GM21825 (cell line): ENCODE results near the gene CDK19.

Experiments used
- ATAC-seq: cut with Tn5 transposase; IDR thresholded peaks from one replicate; pipeline ENCODE4 v1.9.1; 2021; ENCODE audit warnings: mild to moderate bottlenecking, moderate library complexity; ENCODE audit not compliant: unreplicated experiment

The CDK19 gene

DNA sequence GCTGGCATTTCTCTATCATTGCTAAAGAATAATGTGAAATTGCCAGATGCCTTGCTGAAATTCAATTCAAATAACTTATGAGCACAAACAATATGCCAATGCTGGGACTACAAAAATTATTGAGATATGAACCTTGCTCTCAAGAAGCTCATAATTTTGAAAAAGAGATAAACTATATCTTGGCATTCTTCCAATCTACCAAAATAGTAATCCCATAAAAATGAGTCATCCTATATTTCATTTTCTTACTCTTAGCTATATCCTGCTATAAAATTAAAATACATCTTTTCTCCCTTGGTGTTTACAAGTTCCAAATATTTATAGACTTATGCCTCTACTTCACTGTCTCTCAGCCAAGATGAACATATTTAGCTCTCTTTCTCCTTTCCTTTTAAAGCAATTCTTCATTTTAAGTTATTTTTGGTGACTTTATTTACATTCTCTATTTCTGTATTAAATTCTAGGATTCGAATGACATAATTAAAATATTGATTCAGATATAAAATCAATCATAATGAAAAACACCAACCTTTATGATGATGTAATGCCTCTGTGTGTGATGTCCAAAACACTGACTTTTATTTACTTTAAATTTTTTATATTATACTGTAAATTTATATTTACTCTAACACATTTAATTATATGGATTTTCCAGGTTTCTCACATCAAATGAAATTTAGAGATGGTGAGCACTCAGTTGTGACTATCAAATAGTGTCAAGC, 152.6 kb downstream of the CDK19 start:
- no peak for ATAC-seq

DNA sequence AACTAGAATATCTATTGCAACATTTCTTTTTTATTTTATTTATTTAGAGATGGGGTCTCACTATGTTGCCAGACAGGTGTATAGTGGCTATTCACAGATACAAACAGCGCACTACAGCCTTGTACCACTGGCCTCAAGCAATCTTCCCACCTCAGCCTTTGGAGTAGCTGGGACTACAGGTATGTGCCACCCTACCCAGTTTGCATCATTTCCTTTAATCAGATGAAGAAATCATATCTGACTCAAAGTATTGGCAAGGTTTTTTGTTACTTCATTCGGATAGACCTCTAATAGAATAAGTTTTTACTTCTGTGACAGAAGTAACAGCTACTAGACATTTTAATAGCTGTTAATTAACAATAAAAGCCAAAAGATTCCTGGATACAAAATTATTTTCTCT, 153.9 kb downstream of the CDK19 start:
- ATAC-seq: no peak

DNA sequence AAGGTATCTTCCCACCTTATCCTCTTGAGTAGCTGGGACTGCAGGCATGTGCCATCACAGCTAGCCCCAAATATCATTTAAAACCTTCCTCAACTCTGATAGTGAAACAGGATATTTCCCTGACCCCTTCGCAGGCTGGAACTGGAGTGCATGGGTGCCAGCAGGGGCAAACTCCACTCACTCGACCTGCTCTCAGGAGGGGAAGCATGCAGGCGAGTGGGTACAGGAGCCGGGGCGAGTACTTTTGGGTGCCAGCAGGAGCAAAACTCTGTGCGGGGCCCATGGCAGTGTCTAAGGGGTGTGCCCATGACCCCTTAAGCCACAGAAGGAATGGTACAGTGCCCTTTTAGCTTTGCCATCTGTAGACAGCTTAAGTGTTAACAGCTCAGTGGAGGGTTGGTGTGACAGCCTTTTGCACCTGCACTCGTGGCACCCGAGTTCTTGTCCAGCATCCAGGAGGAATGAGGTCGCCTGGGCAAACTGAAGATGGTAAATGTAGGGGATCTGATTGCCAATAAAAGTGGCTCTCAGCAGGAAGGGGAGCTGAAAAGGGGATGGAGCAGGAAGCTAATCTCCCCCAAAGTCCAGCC, 155.1 kb downstream of the CDK19 start:
- no peak for ATAC-seq

DNA sequence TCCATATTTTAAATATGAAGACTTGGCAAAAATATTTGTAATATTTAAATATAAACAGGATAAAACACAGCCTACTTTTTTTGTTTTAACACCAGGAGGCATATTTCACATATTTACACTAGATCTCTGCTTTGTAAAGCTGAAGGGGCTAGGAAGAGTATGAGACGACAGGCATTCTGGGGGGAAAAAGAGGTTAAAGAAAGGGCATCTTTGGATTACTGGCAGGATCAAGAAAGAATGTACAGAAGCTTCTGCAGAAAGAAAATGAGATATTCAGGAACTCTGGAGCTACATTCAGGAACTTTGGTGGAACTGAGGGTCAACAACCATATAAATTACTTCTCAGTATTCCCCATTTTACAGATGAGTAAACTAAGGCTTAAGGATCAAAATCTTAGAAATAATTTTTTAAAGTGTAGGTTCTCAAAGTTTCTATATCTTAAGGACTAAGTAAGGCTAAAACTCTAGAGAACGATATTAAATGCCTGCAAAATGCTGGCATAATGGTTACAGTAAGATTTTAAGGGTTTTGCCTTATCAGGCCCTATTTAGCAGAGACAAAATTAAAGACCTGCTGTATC, 156.5 kb downstream of the CDK19 start:
- no peak for ATAC-seq

DNA sequence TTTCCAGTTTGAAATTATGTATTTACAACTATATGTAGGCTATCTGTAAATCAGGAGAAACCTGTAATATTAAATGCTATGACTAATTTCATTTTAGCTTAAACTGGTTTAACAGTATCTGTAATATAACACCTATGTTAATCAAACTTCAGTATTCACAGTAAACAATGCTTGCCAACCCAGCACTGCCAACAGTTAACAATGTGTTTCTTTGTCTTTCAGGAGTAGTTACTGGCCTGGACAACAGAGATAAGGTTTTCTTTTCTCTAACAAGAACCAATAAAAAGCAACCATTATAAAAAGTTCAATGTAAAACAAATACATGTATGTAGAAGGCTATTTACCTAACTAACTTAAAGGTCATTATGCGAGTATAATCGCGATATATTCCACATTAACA, 158.8 kb downstream of the CDK19 start:
- ATAC-seq: no peak

DNA sequence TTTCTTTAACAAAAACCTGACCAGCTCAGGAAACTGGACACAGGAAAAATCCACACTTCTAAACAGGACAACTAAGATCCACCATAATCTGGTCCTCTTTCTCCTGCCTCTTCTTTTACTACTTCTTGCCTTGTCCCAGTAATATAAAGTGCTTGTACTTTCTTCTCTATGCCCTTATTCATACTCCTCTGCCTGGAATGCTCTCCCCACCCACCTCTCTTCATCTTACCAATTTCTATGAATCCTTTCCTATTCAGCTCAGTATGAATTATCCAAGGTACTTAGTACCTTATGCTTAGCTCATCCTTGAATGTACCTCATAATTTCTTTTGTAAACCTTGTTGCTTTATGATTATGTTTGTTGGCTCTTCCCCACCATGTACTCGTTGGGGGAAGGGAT, 159.4 kb downstream of the CDK19 start:
- ATAC-seq: no peak

DNA sequence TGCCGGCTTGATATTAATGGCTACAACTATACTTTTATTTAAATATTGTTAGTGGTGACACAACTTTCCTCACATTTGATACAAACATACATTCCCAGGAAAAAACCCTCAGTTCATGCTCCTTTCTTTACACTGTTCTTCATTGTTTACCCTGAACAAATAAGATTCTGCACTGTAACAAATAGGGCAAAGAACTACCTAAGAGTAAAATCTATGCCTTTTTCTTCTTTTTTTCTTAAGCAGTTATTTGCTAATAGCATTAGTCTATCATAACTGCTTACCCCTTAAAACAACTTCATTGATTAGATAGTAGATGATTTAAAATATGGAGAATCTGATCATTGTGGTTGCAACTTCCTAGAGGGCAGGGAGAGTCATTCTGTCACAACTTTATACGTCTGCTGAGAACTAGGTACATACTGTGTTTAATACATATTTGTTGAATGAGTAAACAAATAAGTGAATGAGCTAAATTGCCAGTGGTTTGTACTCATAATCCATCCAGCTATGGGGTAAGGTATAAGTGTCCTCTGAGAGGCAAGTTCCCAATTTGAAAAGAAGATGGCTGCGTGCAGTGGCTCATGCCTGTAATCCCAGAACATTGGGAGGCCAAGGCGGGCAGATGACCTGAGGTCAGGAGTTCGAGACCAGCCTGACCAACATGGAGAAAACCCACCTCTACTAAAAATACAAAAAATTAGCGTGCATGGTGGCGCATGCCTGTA, 161.0 kb downstream of the CDK19 start:
- ATAC-seq: no peak

DNA sequence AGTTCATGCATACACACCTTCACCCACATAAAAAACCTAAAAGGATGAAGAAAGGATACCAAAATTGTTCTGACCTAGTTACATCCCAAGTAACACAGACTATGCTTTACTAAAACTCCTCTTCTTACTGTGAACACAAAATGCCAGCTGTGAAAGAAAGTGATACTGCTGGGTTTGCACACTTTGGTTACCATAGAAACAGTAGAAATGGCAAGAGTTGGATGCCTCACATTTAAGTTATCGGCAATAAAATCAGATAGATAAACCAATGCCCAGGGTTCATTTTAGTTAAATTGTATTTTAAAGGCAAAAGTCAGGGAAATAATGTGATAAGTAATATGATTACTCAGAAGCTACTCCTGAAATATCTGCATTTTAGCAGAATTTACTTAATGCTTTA, 161.9 kb downstream of the CDK19 start:
- no peak for ATAC-seq

DNA sequence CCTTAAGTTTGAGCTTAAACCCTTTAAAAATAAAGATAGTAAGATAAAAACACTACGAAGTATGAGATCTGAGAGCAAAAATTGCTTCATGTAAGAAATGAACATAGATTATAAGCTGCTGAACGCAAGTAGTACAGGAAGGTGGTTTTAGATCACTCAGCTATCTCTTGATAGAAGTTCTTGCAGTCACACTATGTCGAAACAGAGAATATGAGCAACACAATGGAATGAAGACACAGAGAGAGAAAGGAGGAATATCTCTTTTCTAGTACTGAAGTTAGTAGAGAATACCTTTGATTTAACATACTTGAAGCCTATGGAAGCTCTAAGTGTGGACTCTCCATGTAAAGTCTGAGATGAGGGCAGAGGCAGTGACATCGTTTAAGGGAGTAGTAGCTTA, 162.7 kb downstream of the CDK19 start:
- no peak for ATAC-seq

DNA sequence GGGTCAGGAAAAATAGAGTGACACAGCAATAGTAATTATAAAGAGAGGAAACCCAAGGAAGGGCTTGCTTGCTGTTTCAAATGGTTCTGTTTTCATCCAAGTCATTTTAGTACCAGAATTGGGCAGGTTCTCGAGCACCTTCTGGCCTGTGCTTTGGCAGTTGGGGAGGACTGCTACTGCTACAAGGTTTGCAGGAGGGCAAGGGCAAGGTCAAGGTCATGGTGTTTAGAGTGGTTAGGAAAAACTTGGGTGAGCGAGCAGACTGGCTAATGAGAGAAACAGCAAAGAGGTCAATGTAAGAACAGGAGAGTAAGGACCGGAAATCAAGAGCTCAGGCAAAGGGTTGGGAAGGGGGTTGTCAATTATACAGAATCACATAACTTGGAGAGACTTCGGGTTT, 164.5 kb downstream of the CDK19 start:
- no peak for ATAC-seq

DNA sequence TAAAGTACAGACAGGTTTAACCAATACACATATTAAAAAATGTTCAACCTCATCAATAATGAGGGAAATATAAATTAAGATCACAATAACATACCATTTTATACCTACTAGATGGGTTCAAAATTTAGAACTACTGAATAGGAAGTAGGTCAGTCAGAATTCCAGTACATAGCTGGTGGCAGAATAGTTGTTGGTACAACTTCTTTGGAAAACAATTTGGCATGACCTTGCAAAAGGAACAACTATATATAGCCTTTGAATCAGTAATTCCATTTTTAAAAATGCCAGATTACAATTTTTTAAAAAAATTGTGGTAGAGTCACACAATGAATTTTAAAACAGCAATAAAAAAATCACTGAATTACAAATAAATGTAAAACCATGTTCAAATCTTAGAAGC, 165.6 kb downstream of the CDK19 start:
- ATAC-seq: no peak

DNA sequence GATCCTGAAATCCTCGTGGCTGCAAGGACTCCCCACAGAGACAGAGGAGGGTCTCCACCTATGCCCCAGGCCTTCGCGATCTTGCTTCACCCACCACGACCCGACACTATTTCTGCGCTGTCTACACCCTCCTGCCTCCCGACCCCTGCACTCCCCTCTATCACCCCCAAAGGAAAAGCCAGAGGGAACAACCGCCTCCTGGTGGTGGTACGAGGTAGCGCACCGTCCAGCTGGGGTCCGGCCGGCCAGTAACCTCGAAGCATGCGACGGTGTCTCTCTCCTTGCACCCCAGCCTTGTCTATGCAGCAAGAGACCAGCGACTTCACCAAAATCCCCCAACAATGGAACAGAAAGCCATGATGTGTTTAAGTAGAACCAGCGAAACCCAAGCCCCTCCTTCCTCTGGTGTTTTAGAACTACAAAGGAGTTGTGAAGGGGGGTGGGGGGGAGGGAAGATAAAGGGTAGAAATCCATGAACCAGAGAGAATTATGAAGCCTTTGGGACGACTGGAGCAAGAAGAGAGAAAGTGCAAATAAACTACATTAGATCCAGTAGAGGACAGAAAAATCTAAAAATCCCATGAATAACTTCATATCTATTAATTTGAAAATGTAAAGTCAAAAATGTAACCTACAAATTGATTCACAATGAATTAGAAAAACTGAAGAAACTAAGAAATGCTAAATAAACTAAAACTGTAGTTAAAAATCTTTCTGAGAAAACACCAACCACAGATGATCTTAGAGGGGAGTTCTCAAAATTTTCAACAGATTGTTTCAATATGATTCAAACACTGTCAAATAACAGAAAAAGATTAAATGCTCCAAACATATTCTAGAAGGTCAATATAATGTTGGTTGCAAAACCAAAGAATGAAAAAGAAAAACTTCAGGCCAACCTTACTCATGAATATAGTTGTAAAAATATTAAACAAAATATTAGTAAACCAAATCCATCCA, 168.0 kb downstream of the CDK19 start:
- no peak for ATAC-seq

DNA sequence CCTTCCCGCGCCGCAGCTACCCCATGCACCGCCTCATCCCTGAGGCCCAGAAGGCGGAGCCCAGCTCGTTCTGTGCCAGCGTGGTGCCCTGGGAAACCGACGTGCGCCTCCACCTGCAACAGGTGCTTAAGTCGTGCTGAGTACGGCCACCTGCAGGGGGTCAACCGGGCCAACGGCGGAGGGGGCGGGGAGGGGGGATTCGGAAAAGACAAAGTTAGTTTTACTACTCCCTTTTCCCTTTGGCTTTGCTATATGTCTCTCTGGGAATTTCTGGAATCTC, 168.9 kb downstream of the CDK19 start:
- no peak for ATAC-seq

DNA sequence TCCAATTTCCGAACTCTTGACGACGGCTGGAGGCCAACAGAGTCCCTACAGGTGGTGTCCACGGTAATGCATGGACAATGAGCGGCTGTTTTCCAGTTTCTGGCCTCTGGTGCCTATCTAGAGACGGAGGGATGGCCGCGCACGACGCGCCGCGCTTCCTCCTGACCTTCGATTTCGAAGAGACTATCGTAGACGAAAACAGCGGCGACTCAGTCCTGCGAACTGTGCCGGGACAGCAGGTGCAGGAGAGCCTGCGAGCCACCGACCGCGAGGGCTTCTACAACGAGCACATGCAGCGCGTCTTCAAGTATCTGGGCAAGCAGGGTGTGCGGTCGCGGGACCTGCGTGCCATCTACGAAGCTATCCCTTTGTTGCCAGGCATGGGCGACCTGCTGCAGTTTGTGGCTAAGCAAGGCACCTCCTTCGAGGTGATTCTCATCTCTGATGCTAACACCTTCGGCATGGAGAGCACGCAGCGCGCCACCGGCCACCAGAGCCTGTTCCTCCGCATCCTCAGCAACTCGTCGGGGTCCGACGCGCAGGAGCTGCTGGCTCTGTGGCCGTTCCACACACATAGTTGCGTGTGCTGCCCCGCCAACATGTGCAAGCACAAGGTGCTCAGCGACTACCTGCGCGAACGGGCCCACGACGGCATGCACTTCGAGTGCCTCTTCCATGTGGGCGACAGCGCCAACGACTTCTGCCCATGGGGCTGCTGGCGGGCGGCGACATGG, 169.4 kb downstream of the CDK19 start:
- ATAC-seq: no peak

DNA sequence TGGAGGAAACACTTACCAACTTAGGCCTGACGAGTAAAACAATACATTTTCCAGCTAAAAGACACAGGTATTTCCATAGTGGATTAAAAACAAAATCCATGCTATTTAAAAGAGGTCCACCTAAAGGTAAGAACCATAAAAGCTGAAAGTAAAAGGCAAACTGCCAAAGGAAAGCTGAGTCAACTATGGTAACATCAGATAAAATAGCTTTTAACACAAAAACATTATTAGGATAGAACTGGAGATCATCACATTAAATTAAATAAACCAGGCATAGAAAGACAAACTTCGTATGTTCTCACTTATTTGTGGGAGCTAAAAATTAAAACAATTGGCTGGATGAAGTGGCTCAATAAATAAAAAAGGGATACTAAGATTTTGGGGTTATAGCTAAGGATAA, 172.1 kb downstream of the CDK19 start:
- no peak for ATAC-seq

DNA sequence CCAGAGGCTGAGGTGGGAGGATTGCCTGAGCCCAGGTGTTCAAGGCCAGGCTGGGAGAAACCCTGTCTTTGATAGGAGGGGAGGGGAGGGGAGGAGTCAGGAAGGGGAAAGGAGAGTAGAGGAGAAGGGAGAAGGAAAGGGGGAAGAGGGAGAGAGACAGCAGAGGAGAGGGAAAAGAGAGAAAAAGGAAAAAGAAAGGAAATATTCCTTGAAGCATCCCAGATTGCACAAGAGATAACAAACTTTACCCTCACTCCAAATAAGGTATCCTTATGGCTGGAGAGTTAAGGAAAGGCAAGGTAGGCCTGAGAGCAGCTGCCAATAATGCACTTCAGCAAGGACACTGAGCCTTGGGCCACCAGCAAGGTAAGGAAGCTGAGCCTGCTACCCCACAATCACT, 172.6 kb downstream of the CDK19 start:
- no peak for ATAC-seq

DNA sequence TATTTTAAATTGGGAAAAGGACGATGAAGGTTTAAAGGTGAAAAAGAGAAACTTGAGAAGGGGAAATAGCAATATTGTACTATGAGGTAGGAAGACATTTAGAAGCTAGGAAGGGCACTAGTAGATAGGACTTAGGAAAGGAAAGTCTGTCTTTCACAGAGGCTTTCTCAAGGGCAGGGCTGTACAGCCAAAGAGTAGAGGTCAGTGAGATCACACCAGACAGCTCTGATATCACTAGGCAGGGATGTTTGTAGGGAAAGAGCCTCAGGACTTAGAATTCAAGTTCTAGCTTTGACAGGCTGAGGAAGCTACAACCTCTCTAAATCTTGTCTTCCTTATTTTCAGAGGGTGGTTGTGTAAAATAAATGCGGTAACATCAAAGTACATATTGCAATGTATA, 178.5 kb downstream of the CDK19 start:
- no peak for ATAC-seq

DNA sequence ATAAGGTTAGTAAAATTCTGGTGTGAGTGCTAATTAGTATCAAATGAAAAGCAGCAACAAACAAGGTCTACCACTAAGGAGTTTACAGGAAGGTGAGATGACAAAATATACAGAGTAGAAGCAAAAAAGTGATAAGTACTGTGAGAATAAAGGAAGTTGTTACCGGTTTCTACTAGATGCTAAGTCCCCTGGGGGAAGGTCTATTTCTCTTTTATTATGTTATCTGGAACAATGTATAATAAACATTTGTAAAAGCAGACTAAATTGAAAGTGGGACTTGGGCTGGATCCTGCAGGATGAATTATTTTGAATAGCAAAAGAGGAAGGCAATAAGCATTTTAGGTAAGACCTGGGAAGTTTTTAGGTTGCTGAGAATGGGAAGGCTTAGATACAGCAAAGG, 180.2 kb downstream of the CDK19 start:
- ATAC-seq: no peak

DNA sequence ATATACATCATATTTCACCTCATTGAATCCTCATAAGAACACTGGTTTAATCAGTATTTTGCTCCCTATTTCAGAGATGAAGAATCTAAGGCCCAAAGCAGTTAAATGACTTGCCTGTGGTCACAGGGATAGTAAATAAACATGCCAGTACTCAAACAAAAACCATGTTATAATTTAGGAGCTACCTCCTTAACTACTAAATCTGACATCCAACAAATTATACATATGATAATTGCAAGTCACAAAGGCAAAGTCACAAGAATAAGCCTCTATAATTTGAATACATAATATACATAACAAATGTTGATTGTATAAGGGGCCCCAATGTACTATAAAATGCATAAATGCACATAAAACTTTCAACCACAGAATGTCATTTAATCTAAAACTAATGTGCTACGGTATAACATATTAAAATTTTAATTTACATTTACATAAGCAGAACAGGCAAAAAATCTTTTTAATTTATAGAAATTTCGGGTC, 181.5 kb downstream of the CDK19 start:
- no peak for ATAC-seq

DNA sequence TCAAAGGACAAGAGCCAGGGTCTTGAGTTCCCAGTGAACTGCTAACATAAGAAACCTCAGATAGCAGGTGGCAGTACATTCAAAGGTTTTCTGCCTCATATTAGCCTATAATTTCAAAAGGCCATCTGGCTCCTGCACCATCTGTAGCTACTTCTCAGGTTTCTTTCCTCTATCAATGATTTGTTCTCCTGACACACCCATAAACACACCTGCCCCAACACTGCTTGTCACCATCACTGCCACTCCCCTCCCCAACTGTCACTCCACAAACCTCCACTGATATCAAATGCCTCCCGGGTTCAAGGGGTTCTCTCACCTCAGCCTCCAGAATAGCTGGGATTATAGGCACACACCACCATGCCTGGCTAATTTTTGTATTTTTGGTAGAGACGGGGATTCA, 186.1 kb downstream of the CDK19 start:
- ATAC-seq: no peak
